Stimulated activated CD4-positive, alpha-beta T cell treated with anti-CD3 and anti-CD28 coated beads, Interleukin-2, amount 100 ng/mL, for 48 hours (primary cell): ENCODE data around the gene OTOS.

Source experiments
- DNase-seq, 2 donors: peaks; one replicate each; pipeline ENCODE4 v3.0.0-alpha.2; 2020

OTOS gene

DNA sequence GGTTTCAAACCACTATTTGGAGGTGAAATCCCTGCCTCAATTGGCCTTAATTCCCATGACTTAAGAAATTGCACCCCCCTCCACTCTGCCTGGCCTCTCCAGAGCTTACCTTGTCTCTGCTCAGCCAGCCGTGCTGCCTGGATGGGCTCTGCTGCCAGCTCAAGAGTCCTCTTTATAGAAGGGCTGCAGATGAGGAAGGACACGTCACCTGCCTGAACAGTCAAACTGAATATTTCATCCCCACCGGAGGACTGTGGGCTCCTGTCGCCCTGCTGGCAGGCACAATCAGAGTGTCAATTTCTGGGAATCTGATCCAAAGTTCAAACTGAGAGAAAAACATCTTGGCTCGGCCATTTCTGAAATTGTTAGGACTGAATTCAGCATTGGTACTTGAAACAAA lies at the start of gene OTOS:
OTOS (minus strand) TSS at position 148 of the 400 bp plus-strand sequence. CDS start 332 bp downstream, outside the sequence.
- no peak for DNase-seq

DNA sequence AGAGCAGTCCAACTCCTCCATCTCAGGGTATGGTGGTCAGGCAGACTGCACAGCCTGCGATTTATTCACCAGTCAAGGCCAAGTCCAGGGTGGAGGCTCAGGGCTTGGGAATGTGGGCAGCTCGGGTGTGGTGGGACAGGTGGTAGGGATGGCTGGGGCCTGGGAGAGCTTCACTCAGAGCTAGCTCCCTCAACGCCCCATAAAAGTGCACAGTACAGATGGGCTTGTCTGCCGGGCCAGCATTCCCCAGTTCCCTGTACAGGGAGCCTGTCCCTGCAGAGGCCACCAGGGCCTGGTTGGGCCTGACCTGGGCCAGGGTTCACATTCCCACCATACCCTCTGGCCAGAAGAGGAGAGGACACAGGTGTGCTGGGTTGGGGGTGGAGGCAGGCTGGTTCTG lies 49.2 kb upstream of the OTOS start:
- no peak for DNase-seq

- no peak for DNase-seq
Measured at GRCh38 chr2:240187989-240188590, 47.6 kb upstream of the OTOS start.

DNA sequence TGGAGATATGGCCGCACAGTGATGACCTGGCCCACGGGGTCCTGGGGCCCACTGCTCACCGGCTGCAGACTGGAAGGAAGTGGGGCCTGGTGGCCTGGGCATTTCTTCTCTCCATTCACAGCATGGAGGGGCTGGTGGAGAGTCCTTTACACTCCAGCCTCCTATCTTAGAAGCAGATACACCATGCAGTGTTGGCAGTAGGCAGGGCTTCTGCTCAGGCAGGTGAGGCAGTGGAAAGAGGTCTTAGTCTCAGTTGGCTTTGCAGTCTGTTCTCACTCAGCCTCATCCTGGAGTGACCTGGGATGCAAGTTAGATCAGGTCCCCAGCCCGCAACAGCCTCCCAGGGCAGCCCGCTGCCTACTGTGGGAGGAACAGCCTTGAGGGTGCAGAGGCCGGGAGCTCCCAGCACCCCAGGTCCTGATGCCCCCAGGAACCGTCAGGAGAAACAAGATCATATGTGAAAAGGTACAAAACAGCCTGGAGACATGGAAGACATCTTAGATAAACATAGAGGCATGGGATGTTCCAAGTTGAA lies 45.8 kb upstream of the OTOS start:
- no peak for DNase-seq

DNA sequence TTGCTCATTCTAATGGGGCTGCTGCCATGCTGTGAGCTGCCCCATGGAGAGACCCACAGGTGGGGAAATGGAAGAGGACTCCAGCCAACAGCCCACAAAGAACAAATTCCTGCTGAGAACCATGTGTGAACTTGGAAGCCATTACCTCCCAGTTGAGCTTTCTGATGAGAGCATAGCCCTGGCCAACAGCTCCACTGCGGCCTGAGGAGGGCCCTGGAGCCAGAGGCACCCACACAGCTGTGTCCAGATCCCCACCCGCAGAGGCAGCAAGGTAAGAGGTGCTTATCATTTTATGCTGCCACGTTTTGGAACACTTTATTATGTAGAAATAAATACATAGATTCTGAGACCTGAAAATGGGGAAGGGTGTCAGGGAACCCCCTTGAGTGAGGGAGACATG lies 44.2 kb upstream of the OTOS start:
- DNase-seq: no peak

DNA sequence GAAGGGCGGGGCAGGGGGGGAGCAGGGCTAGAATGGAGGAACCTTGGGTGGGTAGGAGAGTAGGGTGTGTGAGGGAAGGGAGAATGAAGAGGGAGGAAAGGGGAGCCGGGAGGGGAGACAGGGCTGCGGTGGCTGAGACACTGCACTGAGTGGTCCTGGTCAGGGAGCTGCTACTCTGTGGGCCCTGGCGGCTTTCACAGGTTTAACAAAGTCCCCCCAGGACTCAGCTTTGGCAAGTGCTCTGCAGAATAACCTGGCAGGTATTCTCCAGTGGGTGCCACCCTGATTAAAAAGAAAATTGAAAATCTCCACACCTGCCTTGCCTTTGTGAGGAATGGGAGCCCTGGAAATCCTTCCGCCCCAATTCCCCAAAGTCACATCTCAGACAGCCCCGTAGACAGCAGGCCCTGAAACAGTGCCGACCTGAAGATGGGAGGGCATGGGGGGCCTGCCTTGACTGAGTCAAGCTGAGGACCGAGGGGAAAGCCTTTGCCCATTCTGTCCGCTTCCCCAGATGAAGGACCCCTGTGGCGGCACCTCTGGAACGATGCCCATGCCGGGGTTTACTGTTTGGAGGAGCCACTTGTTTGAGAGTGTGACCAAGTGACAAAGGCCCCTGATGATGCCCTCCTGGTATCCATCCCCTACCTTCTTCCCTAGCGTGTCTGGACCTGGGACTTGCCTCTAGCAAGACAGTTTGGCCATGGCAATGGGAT lies 43.6 kb upstream of the OTOS start:
- DNase-seq: no peak

DNA sequence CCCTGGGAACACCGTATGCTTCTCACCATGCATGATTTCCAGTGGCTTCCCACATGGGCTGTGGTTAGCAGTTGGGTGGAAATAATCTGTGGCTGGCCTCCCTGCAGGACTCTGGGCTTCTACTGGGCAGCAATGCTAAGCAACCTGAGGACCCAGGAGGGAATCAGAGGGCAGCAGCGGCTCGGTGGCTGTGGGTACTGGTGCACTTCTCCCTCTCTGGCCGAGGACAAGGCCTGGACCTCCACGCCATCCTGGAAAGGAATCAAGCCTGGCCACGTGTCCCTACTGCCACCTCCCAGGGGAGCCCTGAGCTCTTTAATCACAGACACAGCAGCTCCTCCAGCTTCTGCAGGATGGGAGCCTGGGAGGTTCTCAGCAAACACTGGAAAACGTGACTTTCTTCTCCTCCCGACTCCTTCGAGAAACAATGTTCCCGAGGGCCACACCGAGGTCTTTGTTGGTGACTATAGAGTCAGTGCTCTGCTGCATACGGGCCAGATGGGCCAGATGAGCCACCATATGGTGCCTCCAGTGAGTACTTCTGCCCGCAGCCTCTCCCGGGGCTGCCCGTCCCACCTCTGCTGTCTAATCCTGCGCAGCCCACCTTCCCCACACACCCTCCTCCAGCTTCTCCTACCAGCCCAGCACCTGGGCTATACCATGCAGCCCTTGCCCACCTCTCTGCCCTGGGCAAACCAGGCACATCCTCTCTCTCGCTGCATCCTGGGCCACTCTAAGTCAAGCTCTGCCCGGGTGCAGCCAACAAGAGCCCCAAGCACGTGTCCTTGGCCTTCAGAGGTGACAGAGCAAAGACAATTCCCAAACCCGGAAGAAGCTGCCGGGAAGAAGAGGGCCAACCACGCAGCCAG lies 42.8 kb upstream of the OTOS start:
- DNase-seq: no peak

DNA sequence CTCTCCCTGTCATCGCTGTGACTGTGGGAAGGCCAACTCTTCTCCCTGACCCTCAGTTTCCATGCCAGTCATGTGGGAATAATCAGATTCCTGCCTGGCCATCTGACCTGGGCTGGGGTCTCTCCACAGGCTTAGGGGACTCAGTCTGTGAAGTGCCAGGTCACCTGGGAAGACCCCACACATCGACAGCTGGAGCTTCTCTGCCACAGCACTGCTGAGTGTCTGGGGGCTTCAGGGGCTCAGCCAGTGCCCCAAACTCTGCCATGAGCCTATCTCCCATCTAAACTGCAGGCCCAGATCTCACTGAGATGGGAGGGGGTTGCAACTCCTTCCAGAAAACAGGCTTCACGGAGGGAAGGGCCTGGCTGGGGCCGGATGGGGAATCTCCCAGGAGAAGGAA lies 42.0 kb upstream of the OTOS start:
- DNase-seq: no peak

DNA sequence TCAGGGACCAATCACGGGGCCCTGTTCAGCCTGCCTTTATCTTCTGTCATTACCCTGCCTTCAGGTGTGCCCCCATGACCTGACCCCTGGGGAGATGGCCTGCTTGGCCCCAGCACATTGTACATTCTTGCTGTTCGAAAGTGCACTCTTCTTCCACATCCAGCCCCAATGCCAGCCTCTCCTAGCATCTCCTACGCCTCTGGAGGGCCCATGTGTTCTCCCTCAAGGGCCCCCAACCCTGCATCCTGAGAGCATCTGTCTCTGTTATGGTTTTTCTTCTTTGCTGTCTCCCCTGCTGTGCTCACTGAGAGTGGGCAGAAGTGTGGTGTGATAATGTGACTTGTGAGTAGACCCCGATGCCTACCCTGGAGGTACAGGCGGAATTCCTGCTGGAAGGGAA lies 41.5 kb upstream of the OTOS start:
- DNase-seq: no peak

GRCh38 chr2:240179941-240180666 lies 39.6 kb upstream of the OTOS start:
- no peak for DNase-seq

DNA sequence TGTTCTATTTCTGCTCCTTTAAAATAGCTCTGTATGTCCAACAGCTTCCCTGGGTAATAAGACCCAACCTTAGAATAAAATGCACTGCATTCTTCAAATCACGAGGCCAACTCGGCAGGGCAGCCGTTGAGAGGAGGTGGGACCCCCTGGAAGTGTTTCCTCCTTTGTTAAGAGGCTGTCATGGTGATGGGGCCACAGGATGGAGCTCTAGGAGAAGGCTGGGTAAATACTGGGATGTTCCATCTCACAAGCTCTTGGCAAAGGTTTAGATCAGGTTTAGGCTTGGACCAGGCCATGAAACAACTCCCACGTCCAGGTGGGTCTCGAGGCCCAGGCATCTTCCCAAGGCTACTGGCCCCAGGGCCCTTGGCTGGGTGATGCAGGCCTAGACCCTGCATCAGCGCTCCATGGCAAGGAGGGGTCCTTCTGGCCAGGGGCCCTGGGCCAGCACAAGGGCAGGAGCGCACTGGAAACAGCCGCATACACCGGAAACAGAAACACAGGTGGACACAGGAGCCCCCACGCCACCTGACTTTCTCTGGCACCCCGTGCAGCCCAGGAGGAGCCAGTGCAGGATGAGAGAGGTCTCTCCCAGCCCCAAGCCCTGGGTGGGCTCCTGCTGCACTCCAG lies 38.8 kb upstream of the OTOS start:
- no peak for DNase-seq

DNA sequence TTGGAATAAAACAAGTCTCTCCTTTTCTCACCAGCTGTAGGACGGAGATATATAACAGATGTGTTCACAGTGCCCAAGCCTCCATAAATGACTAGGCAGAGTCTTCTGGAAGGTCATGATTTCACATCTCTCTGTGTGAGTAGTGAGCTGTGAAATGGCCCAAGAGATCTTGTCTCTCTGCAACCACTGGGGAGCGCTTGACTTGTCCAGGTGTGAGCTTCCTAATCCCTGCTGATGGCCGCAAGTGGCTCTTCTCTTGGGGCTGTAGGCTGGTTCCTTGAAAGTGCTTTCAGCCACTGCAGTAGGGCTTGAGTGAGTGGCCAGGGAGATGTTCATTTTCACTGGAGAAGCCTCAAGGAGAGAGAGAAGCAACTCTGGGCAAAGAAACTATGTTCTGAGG lies 38.1 kb upstream of the OTOS start:
- no peak for DNase-seq

DNA sequence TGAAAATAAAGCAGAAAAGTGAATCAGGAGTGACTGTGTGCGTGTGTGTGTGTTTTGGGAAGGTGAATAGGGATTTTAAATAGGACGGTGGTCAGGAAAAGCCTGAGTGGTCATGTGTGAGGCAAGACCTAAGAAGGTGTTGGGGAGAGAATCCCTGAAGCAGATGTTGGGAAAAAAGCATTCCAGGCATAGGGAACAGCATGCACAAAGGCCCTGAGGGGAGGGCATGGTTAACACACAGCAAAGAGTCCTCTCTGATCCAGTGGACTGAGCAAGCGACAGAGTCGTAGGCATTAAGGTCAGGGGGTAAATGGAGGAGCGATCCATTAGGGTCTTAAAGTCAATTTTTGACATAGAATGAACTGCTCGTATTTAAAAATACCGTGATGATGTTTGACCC lies 34.0 kb upstream of the OTOS start:
- no peak for DNase-seq

- no peak for DNase-seq
Measured at GRCh38 chr2:240172071-240172895, 31.8 kb upstream of the OTOS start.

DNA sequence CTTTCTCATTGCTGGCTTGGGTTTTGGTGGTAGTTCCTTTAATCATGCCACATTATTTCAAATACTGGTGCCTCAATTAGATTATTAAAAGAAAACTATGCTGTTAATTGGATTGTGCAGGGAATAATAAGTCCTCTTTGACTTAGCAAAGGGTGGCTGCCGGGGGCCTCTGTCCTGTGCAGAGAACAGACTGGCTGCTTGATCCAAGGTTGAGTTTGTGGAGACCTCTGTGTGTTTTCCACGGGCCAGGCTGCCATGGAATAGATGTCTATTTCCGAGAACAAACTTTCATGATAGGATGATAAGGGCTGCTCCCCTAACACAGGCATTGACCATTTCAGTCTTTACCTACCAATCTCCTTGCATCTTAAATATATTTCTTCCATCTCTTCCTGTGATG lies 30.4 kb upstream of the OTOS start:
- DNase-seq: no peak

DNA sequence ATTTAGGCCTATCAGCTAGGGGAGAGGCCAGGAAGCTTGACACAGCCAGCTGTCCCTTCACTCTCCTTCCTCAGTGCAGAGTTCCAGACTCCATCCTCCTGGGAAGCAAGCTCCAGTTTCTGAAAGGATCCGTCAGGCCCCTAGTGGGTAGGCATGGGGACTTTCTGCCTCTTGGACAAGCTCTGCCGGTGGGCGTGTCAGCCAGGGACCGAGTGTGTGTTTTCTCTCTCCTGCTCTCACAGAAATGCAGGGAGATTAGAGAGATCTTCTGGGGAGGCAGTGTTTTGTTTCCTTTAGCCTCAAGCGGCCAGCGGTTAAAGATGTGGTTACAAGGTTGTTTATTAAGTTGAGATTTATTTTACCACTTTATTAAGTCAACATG lies 29.9 kb upstream of the OTOS start:
- DNase-seq: no peak

GRCh38 chr2:240169486-240170353 lies 29.3 kb upstream of the OTOS start:
- no peak for DNase-seq

DNA sequence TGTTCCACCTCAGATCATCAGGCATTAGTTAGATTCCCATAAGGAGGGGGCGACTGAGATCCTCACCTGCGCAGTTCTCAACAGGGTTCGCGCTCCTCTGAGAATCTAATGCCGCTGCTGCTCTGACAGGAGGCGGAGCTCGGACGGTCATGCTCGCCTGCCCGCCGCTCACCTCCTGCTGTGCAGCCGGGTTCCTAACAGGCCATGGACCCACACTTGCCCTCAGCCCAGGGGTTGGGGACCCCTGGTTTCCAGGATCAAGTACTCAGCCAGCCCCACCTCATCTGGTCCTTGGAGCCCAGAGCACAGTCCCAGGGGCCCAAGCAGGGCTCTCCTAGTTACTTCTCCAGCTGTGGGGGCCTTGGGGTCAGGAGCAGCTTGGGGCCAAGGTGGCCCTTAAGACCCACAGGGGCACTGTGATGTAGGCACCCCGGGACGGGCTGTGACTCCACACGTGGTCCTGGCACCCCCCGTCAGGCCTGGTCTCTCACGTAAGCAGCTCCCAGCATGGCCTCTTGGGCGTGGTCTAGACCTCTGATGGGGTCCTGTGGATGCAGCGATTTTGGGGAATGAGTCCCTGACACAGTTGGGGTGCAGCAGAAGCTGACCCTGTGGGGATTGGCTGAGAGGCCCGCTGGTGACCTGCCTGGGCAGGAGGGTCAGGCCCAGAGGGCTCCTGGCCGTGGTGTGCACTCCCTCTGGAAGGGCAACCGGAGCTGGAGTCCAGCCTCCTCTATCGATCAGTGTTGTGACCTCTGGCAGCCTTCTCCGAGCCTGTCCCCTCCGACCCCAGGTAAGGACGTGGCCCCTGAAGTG lies 28.3 kb upstream of the OTOS start:
- no peak for DNase-seq

- no peak for DNase-seq
Measured at GRCh38 chr2:240168041-240168440, 27.6 kb upstream of the OTOS start.

GRCh38 chr2:240167588-240167880 lies 27.1 kb upstream of the OTOS start:
- DNase-seq: no peak
